Measurements from ENCODE around the gene WDFY2. TPM values are rescaled to one million over a fixed set of nuclear protein-coding genes. Genes with fewer than 3 reads are reported as not detected.

The WDFY2 gene
- total and polyA plus RNA-seq, 4 donors, result 4.6 to 27.3 (median 10.9) TPM

DNA sequence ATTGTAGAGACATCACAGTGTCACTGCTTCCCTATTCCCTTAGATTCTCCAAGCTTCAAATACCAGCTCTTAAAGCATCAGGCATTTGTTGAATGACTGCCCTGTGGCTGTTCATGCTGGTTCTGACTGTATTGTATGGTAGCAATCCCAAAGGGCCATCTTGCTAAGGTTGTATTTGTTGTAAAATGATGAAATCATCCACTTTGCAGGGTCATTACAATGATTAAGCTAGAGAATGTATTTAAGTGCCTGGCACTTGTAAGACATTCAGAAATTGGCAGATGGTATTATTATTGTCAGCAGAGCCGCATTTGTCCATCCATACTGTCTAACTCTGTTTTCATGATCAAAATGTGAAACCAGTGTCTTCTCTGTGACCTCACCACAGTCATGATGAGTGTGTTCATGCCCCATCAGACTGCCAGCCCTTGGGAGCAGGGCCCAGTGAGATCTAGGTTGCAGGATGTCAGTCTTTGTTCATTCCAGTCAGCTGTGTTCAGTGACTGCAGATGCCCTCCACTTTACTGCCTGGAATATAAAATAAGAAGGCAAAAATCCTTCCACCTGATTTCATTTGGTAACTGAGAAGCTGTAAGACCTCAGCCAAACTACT lies 133.6 kb downstream of the WDFY2 start:
- Histone ChIP-seq H3K9me3 (ENCODE audit: control insufficient read depth in 4 of 4, insufficient read depth in 3 of 4, low read length in 3 of 4) (no peaks in the 10 kb centered on the region), H3K27me3 (ENCODE audit: control insufficient read depth in 3 of 3, insufficient read depth in 3 of 3, low read length in 2 of 3) (no peaks in the 10 kb centered on the region), H3K4me1 (ENCODE audit: control insufficient read depth in 5 of 5, insufficient read depth in 5 of 5, low read length in 5 of 5) (peaks cover 0 to 7% (median 2%) of the 10 kb centered on the region in 5 donors), H3K36me3 (ENCODE audit: control insufficient read depth in 4 of 4, insufficient read depth in 4 of 4, low read length in 4 of 4) (peaks cover 0 to 2% (median under 1%) of the 10 kb centered on the region in 4 donors), H3K4me3 (no peak overlapping the region), H3K9ac (ENCODE audit: insufficient read depth in 1 of 2, low read length in 2 of 2) (no peak overlapping the region), H3K27ac (ENCODE audit: low read depth in 1 of 2, low read length in 1 of 2) (no peak overlapping the region)
- no peak for ATAC-seq (ENCODE audit: insufficient read depth, low FRiP score)
- WGBS, 2 donors, result 91 to 96% methylated on average over 1 of the region's 1 CpG
- DNase-seq, result no peak
- TF ChIP-seq CTCF (IDR thresholded peaks at IDR 0.05; ENCODE audit: control extremely low read depth, extremely low read depth), result no peak

- Histone ChIP-seq H3K4me1 (ENCODE audit: control insufficient read depth in 5 of 5, insufficient read depth in 5 of 5, low read length in 5 of 5) (peaks cover 0 to 7% (median 3%) of the 10 kb centered on the region in 5 donors), H3K4me3 (no peak overlapping the region), H3K9ac (ENCODE audit: insufficient read depth in 1 of 2, low read length in 2 of 2) (no peak overlapping the region), H3K27ac (ENCODE audit: low read depth in 1 of 2, low read length in 1 of 2) (no peak overlapping the region), H3K27me3 (ENCODE audit: control insufficient read depth in 3 of 3, insufficient read depth in 3 of 3, low read length in 2 of 3) (no peaks in the 10 kb centered on the region), H3K9me3 (ENCODE audit: control insufficient read depth in 4 of 4, insufficient read depth in 3 of 4, low read length in 3 of 4) (no peaks in the 10 kb centered on the region), H3K36me3 (ENCODE audit: control insufficient read depth in 4 of 4, insufficient read depth in 4 of 4, low read length in 4 of 4) (peaks cover 0 to 2% (median under 1%) of the 10 kb centered on the region in 4 donors)
- ATAC-seq (ENCODE audit: insufficient read depth, low FRiP score) (no peak), DNase-seq (no peak)
- no peak for TF ChIP-seq CTCF (IDR thresholded peaks at IDR 0.05; ENCODE audit: control extremely low read depth, extremely low read depth)
- 95 to 100% methylated on average over 1 of the region's 1 CpG for WGBS, 2 donors
Measured at GRCh38 chr13:51719394-51719793, 135.1 kb downstream of the WDFY2 start.

DNA sequence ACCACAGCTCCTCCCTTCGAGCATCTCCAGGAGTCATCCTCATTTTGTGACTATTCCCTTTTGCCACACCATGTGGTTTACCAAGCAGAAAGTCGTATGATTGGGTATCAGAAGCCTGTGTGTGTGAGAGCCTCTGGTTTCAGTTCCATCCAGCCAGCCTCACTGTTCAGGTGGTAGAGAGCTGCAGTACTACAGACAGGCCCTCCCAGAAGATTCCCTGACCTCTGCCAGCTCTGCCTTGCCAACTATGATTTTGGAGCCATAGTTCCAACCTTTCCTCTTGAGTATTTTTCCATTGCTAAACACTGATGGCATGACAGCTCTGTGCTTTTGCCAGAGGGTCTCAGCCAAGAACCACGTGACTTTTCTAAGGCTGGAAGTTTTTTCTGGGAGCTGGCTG lies 137.2 kb downstream of the WDFY2 start:
- 74 to 88% methylated on average over 3 of the region's 3 CpGs for WGBS, 2 donors
- peaks cover 0 to 14% (median 6%) of the 10 kb centered on the region in 5 donors for H3K4me1 ChIP-seq (ENCODE audit: control insufficient read depth in 5 of 5, insufficient read depth in 5 of 5, low read length in 5 of 5)
- ATAC-seq (ENCODE audit: insufficient read depth, low FRiP score) (no peak), DNase-seq (peak in 2 of 3 donors; percentile 59 to 70)
- peaks cover 2 to 4% (median 2%) of the 10 kb centered on the region in 4 donors for H3K36me3 ChIP-seq (ENCODE audit: control insufficient read depth in 4 of 4, insufficient read depth in 4 of 4, low read length in 4 of 4)
- H3K27ac ChIP-seq (ENCODE audit: low read depth in 1 of 2, low read length in 1 of 2), result peak overlapping the region in 1 of 2 donors; percentile 53
- no peak overlapping the region for H3K4me3 ChIP-seq
- no peak for TF ChIP-seq CTCF (IDR thresholded peaks at IDR 0.05; ENCODE audit: control extremely low read depth, extremely low read depth)
- H3K9me3 ChIP-seq (ENCODE audit: control insufficient read depth in 4 of 4, insufficient read depth in 3 of 4, low read length in 3 of 4), result no peaks in the 10 kb centered on the region
- H3K9ac ChIP-seq (ENCODE audit: insufficient read depth in 1 of 2, low read length in 2 of 2), result no peak overlapping the region
- no peaks in the 10 kb centered on the region for H3K27me3 ChIP-seq (ENCODE audit: control insufficient read depth in 3 of 3, insufficient read depth in 3 of 3, low read length in 2 of 3)

DNA sequence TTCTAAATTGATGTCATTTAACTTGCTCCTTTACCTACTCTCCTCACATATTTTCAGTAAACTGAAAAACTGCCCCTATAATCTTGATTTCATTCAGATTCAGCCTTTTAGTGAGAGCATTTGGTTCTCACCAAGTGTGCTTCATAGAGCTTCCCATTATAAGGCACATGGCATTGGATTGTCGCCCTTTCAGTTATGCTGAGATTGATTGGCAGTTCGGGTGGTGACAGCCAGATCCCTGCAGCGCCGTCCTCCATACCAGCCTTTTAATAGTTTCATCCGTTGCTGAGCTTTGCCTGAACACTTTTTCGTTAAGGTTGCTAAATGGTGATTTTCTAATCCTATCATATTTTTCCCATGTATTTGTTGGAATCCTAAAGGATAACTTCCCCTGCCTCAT lies 139.3 kb downstream of the WDFY2 start:
- no peak overlapping the region for H3K4me3 ChIP-seq
- WGBS, 2 donors, result 97 to 98% methylated on average over 6 of the region's 6 CpGs
- no peak for ATAC-seq (ENCODE audit: insufficient read depth, low FRiP score)

More for the DNA sequence above, 139.3 kb downstream of the WDFY2 start:
- no peak for DNase-seq
- no peak for TF ChIP-seq CTCF (IDR thresholded peaks at IDR 0.05; ENCODE audit: control extremely low read depth, extremely low read depth)
- H3K27ac ChIP-seq (ENCODE audit: low read depth in 1 of 2, low read length in 1 of 2), result no peak overlapping the region
- H3K36me3 ChIP-seq (ENCODE audit: control insufficient read depth in 4 of 4, insufficient read depth in 4 of 4, low read length in 4 of 4), result peaks cover 2 to 4% (median 3%) of the 10 kb centered on the region in 4 donors
- no peaks in the 10 kb centered on the region for H3K9me3 ChIP-seq (ENCODE audit: control insufficient read depth in 4 of 4, insufficient read depth in 3 of 4, low read length in 3 of 4)
- H3K27me3 ChIP-seq (ENCODE audit: control insufficient read depth in 3 of 3, insufficient read depth in 3 of 3, low read length in 2 of 3), result no peaks in the 10 kb centered on the region
- peaks cover 0 to 30% (median 17%) of the 10 kb centered on the region in 5 donors for H3K4me1 ChIP-seq (ENCODE audit: control insufficient read depth in 5 of 5, insufficient read depth in 5 of 5, low read length in 5 of 5)
- H3K9ac ChIP-seq (ENCODE audit: insufficient read depth in 1 of 2, low read length in 2 of 2), result no peak overlapping the region

Measured in lung (tissue), 12 donors.